Nephron progenitor cell (in vitro differentiated cells): ENCODE measurements around the gene KATNAL1.

Source experiments
- DNase-seq: peaks from one replicate; pipeline ENCODE4 v3.0.0; 2021
- H3K27ac Mint-ChIP-seq: 2 replicates; pipeline ENCODE4 v1.8.0; 2021; ENCODE audit warnings: mild to moderate bottlenecking, moderate library complexity, mixed read lengths
- H3K27me3 Mint-ChIP-seq: 2 replicates; pipeline ENCODE4 v1.8.0; 2021; ENCODE audit warnings: mild to moderate bottlenecking, low read depth, mixed read lengths; ENCODE audit not compliant: poor library complexity
- H3K36me3 Mint-ChIP-seq: 2 replicates; pipeline ENCODE4 v1.8.0; 2021; ENCODE audit warnings: low read depth, mixed read lengths
- H3K4me1 Mint-ChIP-seq: 2 replicates; pipeline ENCODE4 v1.8.0; 2021; ENCODE audit warnings: mixed read lengths
- H3K4me3 Mint-ChIP-seq: 2 replicates; pipeline ENCODE4 v1.8.0; 2021; ENCODE audit warnings: mild to moderate bottlenecking, moderate library complexity, mixed read lengths
- H3K9me3 Mint-ChIP-seq: 2 replicates; pipeline ENCODE4 v1.8.0; 2021; ENCODE audit warnings: mild to moderate bottlenecking, moderate library complexity, mixed read lengths
- TF ChIP-seq, protein P1 (sequence below): fragments of 200-600 bp; sonication (generic); IDR thresholded peaks from 2 replicates; pipeline ENCODE4 v1.5.0; 2021; ENCODE audit warnings: antibody characterized with exemption

Gene KATNAL1

DNA sequence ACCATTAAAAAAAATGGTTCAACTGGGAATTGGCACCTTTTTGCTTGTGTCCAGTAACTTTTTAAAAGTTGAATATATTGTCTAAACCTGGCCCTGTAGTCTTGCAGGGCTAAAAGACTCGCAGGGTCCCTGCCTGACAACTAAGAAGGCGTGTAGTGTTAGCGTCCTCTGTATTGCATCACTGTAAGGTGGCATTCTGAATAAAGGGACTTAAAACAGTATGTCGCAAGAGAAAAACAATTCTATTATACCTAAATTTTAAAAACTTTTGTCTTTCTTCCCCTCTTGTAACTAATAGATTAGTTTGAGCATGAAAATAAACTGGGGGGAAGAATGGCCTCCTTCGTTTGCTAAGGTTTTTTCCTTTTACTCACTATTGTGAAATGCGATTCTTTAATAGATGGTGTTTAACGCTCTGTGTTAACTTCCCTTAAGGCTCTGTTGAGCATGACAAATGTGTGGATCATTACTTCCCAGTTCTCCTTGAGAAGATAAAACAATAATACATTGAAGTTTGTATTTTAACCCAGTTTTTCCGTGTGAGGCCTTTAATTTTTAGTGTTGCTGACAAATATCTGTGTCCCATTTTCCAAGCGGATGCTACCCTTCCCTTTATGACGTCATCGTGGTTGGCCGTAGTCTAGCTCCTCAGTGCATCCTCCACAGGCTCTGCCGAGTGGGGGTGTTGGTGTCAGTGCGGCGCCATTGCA is 134.6 kb downstream of the KATNAL1 start:
- H3K4me3 Mint-ChIP-seq, result no peak overlapping the region
- TF ChIP-seq, protein P1, sequence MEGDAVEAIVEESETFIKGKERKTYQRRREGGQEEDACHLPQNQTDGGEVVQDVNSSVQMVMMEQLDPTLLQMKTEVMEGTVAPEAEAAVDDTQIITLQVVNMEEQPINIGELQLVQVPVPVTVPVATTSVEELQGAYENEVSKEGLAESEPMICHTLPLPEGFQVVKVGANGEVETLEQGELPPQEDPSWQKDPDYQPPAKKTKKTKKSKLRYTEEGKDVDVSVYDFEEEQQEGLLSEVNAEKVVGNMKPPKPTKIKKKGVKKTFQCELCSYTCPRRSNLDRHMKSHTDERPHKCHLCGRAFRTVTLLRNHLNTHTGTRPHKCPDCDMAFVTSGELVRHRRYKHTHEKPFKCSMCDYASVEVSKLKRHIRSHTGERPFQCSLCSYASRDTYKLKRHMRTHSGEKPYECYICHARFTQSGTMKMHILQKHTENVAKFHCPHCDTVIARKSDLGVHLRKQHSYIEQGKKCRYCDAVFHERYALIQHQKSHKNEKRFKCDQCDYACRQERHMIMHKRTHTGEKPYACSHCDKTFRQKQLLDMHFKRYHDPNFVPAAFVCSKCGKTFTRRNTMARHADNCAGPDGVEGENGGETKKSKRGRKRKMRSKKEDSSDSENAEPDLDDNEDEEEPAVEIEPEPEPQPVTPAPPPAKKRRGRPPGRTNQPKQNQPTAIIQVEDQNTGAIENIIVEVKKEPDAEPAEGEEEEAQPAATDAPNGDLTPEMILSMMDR, result no peak
- H3K27ac Mint-ChIP-seq, result peak overlapping the region; percentile 74
- H3K27me3 Mint-ChIP-seq, result peaks cover 8% of the 10 kb centered on the region
- no peaks in the 10 kb centered on the region for H3K9me3 Mint-ChIP-seq
- DNase-seq, result no peak
- peaks cover 52% of the 10 kb centered on the region for H3K4me1 Mint-ChIP-seq
- H3K36me3 Mint-ChIP-seq, result no peaks in the 10 kb centered on the region

DNA sequence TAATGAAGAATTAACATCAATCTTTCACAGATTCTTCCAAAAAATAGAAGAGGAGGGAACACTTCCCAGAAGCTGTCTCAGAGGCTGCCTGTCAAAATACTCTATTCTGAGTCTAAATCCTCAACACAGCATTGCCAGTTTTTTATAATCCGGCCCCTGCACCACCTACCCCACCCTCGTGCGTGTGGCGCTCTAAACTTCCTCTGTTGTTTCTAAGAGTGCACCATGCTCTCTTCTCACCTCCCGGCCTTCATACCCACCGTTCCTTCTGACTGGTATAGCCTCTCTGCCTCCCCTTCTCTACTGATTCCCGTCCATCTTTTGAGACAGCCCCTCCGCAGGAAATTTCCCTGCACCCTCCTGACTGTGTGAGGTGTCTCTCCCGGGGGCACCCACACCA is 136.8 kb downstream of the KATNAL1 start:
- TF ChIP-seq, protein P1, result no peak
- H3K27ac Mint-ChIP-seq, result peak overlapping the region; percentile 21
- H3K4me1 Mint-ChIP-seq, result peaks cover 74% of the 10 kb centered on the region
- no peak for DNase-seq
- H3K27me3 Mint-ChIP-seq, result peaks cover 16% of the 10 kb centered on the region
- H3K9me3 Mint-ChIP-seq, result no peaks in the 10 kb centered on the region
- no peaks in the 10 kb centered on the region for H3K36me3 Mint-ChIP-seq
- no peak overlapping the region for H3K4me3 Mint-ChIP-seq

DNA sequence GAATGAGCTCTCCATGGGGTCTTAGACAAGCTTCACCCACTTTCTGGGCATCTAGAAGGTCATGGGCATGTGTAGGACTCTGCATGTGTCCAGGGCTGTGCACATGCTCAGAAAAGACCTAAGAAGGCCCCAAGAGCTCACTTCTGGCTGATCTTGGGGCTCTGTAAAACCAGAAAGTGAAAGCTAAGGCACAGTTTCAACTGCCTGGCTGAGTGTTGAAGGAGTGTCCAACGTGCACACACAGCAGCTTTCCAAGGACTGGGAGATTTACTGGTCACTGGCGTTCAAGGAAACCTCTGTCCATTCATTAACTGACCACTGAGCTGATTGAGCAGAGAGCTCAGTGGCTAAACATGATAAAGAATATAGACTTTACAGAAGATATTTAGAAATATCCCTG is 137.9 kb downstream of the KATNAL1 start:
- no peak overlapping the region for H3K4me3 Mint-ChIP-seq
- peaks cover 72% of the 10 kb centered on the region for H3K4me1 Mint-ChIP-seq
- DNase-seq, result no peak
- no peaks in the 10 kb centered on the region for H3K36me3 Mint-ChIP-seq
- no peak overlapping the region for H3K27ac Mint-ChIP-seq
- TF ChIP-seq, protein P1, result no peak
- H3K27me3 Mint-ChIP-seq, result peaks cover 16% of the 10 kb centered on the region
- H3K9me3 Mint-ChIP-seq, result no peaks in the 10 kb centered on the region

DNA sequence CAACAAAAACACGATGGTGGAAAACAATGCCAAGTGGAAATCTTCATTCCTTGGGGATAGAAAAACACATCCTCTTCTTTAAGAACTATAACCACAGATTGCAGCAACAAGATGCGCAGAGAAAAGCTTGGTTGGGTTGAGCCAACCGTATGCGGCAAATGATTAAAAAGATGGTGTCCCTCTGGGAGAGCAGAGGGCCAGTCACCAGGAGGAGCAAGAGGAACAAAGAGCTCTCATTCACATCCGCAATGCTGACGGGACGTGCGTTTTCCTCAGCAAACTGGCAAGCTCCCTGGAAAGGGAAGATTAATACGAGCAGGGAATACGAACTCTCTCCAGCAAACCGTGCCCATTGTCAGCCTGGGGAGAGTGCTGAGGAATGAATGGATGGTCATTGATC is 141.6 kb downstream of the KATNAL1 start:
- TF ChIP-seq, protein P1, result no peak
- peaks cover 15% of the 10 kb centered on the region for H3K27me3 Mint-ChIP-seq
- peaks cover 4% of the 10 kb centered on the region for H3K36me3 Mint-ChIP-seq
- H3K4me1 Mint-ChIP-seq, result peaks cover 43% of the 10 kb centered on the region
- no peak overlapping the region for H3K27ac Mint-ChIP-seq
- no peak overlapping the region for H3K4me3 Mint-ChIP-seq
- peaks cover 5% of the 10 kb centered on the region for H3K9me3 Mint-ChIP-seq
- no peak for DNase-seq

DNA sequence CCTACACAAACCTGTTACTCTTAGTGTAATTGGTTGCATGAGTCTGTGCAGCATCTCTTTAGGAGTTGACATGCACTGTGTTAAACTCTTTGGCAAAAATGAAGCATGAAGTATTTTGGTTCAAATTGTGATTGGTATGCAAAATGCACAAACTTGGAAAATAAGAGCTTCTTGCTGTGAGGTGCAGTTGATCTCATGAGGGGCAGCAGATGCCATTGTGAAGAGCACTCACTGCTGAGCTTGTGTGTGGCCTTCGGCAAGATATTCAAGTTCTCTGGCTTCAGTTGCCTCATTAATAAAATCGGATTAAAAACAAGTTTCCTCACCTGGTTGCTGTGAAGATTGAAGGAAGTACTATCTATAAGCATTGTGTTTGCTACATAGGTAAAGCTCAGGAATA is 142.3 kb downstream of the KATNAL1 start:
- H3K27me3 Mint-ChIP-seq, result peaks cover 15% of the 10 kb centered on the region
- H3K4me1 Mint-ChIP-seq, result peaks cover 45% of the 10 kb centered on the region
- TF ChIP-seq, protein P1, result no peak
- no peak overlapping the region for H3K27ac Mint-ChIP-seq
- H3K36me3 Mint-ChIP-seq, result peaks cover 4% of the 10 kb centered on the region
- peaks cover 5% of the 10 kb centered on the region for H3K9me3 Mint-ChIP-seq
- H3K4me3 Mint-ChIP-seq, result no peak overlapping the region
- DNase-seq, result no peak

DNA sequence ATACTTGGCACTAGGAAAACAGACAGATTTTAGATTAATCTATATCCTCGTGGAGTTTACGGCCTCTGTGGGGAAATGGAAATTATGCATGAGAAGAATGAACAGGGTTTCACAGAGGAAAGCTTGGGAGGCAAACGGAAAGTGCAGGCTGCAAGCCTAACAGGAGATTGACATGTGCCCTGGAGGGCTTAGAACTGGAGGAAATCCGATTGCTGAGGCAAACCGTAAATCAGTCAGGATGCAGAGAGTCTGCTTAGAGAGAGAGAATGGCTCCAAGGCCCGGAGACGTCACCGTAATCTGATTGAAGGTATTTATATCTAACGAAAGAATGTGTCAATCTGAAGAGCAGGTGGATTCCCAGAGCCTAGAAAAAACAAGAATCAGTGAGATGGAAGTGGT is 143.2 kb downstream of the KATNAL1 start:
- TF ChIP-seq, protein P1, result no peak
- Mint-ChIP-seq H3K27me3 (peaks cover 15% of the 10 kb centered on the region), H3K9me3 (peaks cover 5% of the 10 kb centered on the region), H3K4me1 (peaks cover 43% of the 10 kb centered on the region), H3K36me3 (peaks cover 4% of the 10 kb centered on the region), H3K4me3 (no peak overlapping the region), H3K27ac (no peak overlapping the region)
- DNase-seq, result no peak
